ENCODE results near the gene NALCN.

NALCN gene

GRCh38 chr13:101026328-101026727 lies 390.0 kb downstream of the NALCN start:
- Mint-ChIP-seq H3K4me1 (peaks cover 6% of the 10 kb centered on the region), H3K4me3 (no peak overlapping the region), H3K9me3 (no peaks in the 10 kb centered on the region), H3K36me3 (ENCODE audit: low read depth) (no peaks in the 10 kb centered on the region), H3K27me3 (ENCODE audit: low read depth) (no peaks in the 10 kb centered on the region), H3K27ac (no peak overlapping the region)
- TF ChIP-seq CTCF (IDR thresholded peaks at IDR 0.05; ENCODE audit: unreplicated experiment in 3 of 3): no peak

- no peak for TF ChIP-seq CTCF (IDR thresholded peaks at IDR 0.05; ENCODE audit: unreplicated experiment in 3 of 3)
- H3K9me3 Mint-ChIP-seq: no peaks in the 10 kb centered on the region
- H3K27ac Mint-ChIP-seq: no peak overlapping the region
- H3K4me1 Mint-ChIP-seq: peaks cover 6% of the 10 kb centered on the region
- H3K4me3 Mint-ChIP-seq: no peak overlapping the region
- H3K27me3 Mint-ChIP-seq (ENCODE audit: low read depth): no peaks in the 10 kb centered on the region
- H3K36me3 Mint-ChIP-seq (ENCODE audit: low read depth): no peaks in the 10 kb centered on the region
These were observed 390.4 kb downstream of the NALCN start for GRCh38 chr13:101025925-101026324.

- no peaks in the 10 kb centered on the region for H3K36me3 Mint-ChIP-seq (ENCODE audit: low read depth)
- H3K27me3 Mint-ChIP-seq (ENCODE audit: low read depth): no peaks in the 10 kb centered on the region
- no peak overlapping the region for H3K27ac Mint-ChIP-seq
- H3K4me1 Mint-ChIP-seq: peaks cover 6% of the 10 kb centered on the region
- H3K9me3 Mint-ChIP-seq: no peaks in the 10 kb centered on the region
- TF ChIP-seq CTCF (IDR thresholded peaks at IDR 0.05; ENCODE audit: unreplicated experiment in 3 of 3): no peak
- no peak overlapping the region for H3K4me3 Mint-ChIP-seq
These were observed 390.8 kb downstream of the NALCN start for GRCh38 chr13:101025519-101025918.

GRCh38 chr13:101019126-101019525 lies 397.2 kb downstream of the NALCN start:
- peaks cover 3% of the 10 kb centered on the region for H3K27me3 Mint-ChIP-seq (ENCODE audit: low read depth)
- peaks cover 11% of the 10 kb centered on the region for H3K4me1 Mint-ChIP-seq
- no peak for TF ChIP-seq CTCF (IDR thresholded peaks at IDR 0.05; ENCODE audit: unreplicated experiment in 3 of 3)

GRCh38 chr13:101018720-101019119 lies 397.6 kb downstream of the NALCN start:
- Mint-ChIP-seq H3K27me3 (ENCODE audit: low read depth) (peaks cover 3% of the 10 kb centered on the region), H3K36me3 (ENCODE audit: low read depth) (no peaks in the 10 kb centered on the region), H3K9me3 (no peaks in the 10 kb centered on the region), H3K4me3 (no peak overlapping the region), H3K27ac (no peak overlapping the region), H3K4me1 (peaks cover 11% of the 10 kb centered on the region)
- TF ChIP-seq CTCF (IDR thresholded peaks at IDR 0.05; ENCODE audit: unreplicated experiment in 3 of 3): no peak

More at GRCh38 chr13:101019126-101019525, 397.2 kb downstream of the NALCN start:
- H3K36me3 Mint-ChIP-seq (ENCODE audit: low read depth): no peaks in the 10 kb centered on the region
- H3K9me3 Mint-ChIP-seq: no peaks in the 10 kb centered on the region
- H3K27ac Mint-ChIP-seq: no peak overlapping the region
- H3K4me3 Mint-ChIP-seq: no peak overlapping the region

- no peaks in the 10 kb centered on the region for H3K9me3 Mint-ChIP-seq
- peaks cover 11% of the 10 kb centered on the region for H3K4me1 Mint-ChIP-seq
- H3K36me3 Mint-ChIP-seq (ENCODE audit: low read depth): no peaks in the 10 kb centered on the region
- peaks cover 3% of the 10 kb centered on the region for H3K27me3 Mint-ChIP-seq (ENCODE audit: low read depth)
- TF ChIP-seq CTCF (IDR thresholded peaks at IDR 0.05; ENCODE audit: unreplicated experiment in 3 of 3): no peak
- no peak overlapping the region for H3K4me3 Mint-ChIP-seq
- H3K27ac Mint-ChIP-seq: no peak overlapping the region
These were observed 399.0 kb downstream of the NALCN start for GRCh38 chr13:101017123-101017872.
